ENCODE data around the gene TRIM62.
A peak's percentile ranks its signal among the peaks of the same experiment; 100 is the strongest.
"Not testable (repeated sequence)": the region's sequence is repeated elsewhere in the genome, so short reads cannot be mapped to it uniquely, and the experiment has no call there.

The TRIM62 gene

DNA sequence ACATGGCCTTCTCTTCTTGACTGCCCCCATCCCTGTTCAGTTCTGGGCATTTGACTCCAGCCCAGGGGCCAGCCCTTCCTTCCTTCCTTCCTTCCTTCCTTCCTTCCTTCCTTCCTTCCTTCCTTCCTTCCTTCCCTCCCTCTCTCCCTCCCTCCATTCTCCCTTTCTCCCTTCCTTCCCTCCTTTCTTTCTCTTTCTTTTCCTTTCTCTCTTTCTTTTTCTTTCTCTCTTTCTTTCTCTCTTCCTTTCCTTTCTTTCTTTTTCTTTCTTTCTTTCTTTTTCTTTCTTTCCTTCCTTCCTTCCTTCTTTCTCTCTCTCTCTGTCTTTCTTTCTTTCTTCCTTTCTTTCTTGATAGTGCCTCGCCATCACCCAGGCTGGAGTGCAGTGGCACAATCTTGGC lies 45.8 kb downstream of the TRIM62 start:
- not testable (repeated sequence) for DNase-seq (ENCODE audit: low read depth)

DNA sequence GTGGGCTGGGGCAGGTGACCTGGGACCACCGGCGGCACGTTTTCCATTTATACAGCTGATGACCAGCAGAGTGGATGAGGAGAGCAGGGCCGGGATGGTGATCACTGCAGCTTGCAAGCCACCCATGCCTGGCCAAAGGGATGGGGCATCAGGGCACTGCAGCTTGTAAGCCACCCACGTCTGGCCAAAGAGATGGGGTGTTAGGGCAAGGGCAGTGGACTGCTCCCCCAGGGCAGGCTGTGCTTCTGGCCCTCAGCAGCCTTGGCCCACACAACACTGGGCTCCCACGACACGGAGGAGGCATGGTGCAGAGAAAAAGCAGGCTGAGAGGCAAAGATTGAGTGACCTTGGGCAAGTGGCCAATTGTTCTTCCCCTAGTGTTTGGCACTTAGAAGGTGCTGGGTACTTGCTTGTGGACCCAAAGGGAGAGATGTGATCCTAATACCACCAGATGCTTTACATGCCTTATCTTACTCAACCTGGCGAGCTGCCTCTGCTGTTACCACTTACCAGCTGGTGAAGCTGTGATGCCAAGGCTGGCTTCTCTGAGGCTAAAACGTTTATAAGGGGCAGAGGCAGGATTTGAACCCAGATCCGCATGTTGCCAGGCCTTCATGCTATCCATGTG lies 48.3 kb downstream of the TRIM62 start:
- DNase-seq (ENCODE audit: low read depth) = peak; percentile 25

DNA sequence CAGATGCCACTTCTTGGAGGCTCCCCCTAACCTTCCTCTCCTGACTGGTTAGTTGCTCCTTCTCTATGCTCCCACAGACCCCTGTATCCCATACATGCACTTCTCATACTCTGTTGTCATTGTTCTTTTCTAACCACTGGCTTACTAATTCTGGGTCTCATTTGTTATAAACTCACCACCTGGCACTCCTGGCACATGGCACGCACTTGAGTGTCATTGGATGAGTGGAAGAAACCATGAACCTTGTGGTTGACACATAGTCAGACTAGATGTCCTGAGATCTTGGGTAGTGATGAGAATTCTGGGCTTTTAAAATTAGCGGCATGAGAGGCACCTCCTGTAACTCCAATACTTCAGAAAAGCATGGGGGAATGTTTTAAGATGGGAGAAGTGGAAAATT lies 49.3 kb downstream of the TRIM62 start:
- DNase-seq (ENCODE audit: low read depth) = no peak

GRCh38 chr1:33131191-33131590 lies 50.7 kb downstream of the TRIM62 start:
- no peak for DNase-seq (ENCODE audit: low read depth)

- peak; percentile 49 for DNase-seq (ENCODE audit: low read depth)
Observed at GRCh38 chr1:33130297-33130696, 51.5 kb downstream of the TRIM62 start.

DNA sequence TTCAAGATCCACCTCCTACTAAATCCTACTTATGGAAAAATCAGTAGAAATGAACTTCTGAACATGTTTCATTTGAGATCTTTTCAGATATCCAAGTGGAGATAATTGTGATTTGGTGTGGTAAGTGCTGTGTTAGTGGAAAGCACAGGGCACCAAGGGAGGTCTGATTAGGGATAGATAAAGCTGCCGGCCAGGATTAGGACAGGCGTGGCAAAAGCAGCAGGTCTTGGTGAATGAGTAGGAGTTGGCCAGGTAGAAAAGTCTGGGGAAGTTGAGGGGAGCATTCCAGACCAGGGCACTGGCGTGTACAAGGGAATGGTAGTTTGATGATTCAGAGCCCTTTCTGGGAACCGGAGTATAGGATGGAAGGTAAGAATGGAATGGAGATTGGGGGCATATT lies 53.1 kb downstream of the TRIM62 start:
- no peak for DNase-seq (ENCODE audit: low read depth)

- DNase-seq (ENCODE audit: low read depth) = peak; percentile 99
Observed at GRCh38 chr1:33127001-33127823, 54.6 kb downstream of the TRIM62 start.

GRCh38 chr1:33126411-33127000 lies 55.3 kb downstream of the TRIM62 start:
- DNase-seq (ENCODE audit: low read depth) = no peak

- DNase-seq (ENCODE audit: low read depth) = not testable (repeated sequence)
Observed at GRCh38 chr1:33124647-33125046, 57.2 kb downstream of the TRIM62 start.

GRCh38 chr1:33123266-33123665 lies 58.6 kb downstream of the TRIM62 start:
- DNase-seq (ENCODE audit: low read depth) = no peak

DNA sequence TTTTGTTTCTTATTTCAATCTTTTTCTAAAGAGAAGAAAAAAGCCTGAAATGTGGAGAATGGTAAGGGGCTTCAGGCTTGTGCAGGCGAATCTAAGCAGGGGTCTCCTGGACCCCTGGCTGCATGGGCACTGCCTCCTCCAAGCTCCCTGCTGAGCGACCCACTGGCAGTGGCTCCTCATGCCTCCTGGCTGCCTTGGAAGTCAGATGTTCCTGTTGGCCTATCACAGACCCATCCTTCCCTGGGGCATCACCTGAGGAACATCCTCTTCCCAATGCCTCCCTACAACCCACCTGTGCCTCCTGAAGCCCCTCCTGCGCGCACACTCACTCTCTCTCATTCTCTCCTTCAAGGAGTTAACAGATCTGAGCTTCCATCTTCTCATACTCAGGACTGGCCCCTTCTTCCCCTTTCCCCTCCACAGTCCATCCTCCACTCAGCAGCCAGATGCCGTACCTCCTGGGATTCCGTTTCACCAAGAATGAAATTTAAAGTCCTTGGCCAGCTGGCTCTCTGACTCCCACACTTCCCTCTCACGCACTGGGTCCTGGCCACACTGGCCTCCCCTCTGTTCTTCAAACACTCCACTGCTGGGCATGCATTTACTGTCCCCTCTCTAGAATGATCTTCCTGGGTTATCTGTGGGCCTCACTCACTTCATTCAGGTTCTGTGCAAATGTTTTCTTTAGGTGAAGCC lies 59.2 kb downstream of the TRIM62 start:
- no peak for DNase-seq (ENCODE audit: low read depth)

DNA sequence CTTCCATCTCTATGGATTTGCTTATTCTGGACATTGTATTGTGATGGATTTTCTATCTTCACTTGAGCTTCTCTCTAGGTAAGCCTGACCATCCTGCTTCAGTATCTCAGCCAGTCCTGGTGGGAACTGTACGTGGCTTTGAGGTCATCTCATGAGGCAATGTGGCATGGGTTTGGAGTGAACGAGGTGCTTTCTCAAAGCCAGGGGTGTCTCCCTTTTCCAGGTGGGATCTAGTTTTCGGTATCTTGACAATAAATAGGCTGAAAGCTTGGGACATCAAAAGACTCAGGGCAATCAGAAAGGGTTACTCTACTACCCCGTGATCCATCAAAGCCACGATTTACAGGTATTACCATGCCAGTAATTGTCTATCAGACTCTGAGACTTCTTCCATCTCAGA lies 60.1 kb downstream of the TRIM62 start:
- DNase-seq (ENCODE audit: low read depth) = no peak

GRCh38 chr1:33120436-33121231 lies 61.2 kb downstream of the TRIM62 start:
- DNase-seq (ENCODE audit: low read depth) = peak; percentile 82

- peak; percentile 61 for DNase-seq (ENCODE audit: low read depth)
Observed at GRCh38 chr1:33119532-33120217, 62.2 kb downstream of the TRIM62 start.

GRCh38 chr1:33119050-33119449 lies 62.8 kb downstream of the TRIM62 start:
- DNase-seq (ENCODE audit: low read depth) = no peak

DNA sequence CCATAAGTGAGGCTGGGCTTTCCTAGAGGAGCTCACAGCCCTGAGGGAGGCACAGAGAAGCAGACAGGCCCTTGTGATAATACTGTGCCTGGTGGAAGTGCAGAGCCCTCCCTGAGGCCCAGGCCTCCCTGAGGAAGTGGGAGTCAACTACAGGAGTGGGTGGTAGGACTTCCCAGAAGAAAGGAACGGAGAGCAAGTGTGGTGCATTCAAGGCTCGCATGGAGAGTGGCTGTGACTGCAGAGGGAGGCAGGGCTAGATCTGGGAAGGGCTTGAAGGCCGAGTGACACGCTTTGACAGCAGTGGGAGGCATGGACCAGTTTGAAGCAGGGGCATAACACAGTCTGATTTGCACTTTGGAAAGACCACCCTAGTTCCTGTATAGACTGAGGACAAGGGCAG lies 63.6 kb downstream of the TRIM62 start:
- DNase-seq (ENCODE audit: low read depth) = no peak

- DNase-seq (ENCODE audit: low read depth) = no peak
Observed at GRCh38 chr1:33117440-33118085, 64.3 kb downstream of the TRIM62 start.

DNA sequence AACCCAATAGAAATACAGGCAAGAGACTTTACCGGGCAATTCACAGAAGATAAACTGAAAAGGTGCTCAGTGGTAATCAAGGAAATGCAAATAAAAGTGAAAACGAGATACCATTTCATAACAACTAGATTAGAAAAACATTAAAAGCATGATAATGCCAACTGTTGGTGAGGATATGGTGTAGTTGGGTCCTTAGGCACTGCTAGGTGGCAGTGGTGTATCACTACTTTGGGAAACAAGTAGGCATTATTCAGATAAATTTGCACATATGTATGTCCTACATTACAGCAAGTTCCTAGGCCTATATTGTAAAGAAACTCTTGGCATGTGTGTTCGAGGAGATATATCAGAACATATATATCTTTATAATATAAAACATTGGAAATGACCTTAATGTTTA lies 69.9 kb downstream of the TRIM62 start:
- DNase-seq (ENCODE audit: low read depth) = peak; percentile 54

DNA sequence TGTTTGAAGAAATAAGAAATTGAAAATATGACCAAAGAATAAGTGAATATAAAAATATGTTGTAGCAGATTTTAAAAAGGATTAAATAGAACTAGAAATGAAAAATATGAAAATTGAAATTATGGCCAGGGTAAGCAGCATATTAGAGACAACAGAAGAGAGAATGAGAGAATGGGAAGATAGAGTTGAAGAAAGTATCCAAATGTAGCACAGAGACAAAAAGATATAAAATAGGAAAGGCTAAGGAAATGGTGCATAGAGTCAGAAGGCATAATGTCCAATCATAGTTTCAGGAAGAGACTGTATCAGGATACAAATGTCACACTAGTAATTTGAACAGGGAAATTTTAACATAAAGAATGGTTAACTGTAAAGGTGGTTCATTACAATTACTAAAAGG lies 71.4 kb downstream of the TRIM62 start:
- no peak for DNase-seq (ENCODE audit: low read depth)

- DNase-seq (ENCODE audit: low read depth) = not testable (repeated sequence)
Observed at GRCh38 chr1:33100119-33100415, 81.8 kb downstream of the TRIM62 start.
